NCI-H2196 treated with DMSO at 0.1 percent for 48 hours (cell line): ENCODE results near the gene CHD9.
"Not testable (repeated sequence)": the region's sequence is repeated elsewhere in the genome, so short reads cannot be mapped to it uniquely, and the experiment has no call there.

ENCODE experiments used
- DNase-seq: peaks from one replicate; lab custom pipeline; 2025; ENCODE audit not compliant: unreplicated experiment; lab: John Stamatoyannopoulos, UW

Gene CHD9

GRCh38 chr16:53183442-53183841, 128.7 kb downstream of the CHD9 start:
- no peak for DNase-seq

- not testable (repeated sequence) for DNase-seq
These were observed 130.9 kb downstream of the CHD9 start for GRCh38 chr16:53185741-53186140.

- DNase-seq: no peak
These were observed 133.0 kb downstream of the CHD9 start for GRCh38 chr16:53187775-53188174.

GRCh38 chr16:53191413-53191812, 136.6 kb downstream of the CHD9 start:
- no peak for DNase-seq

- no peak for DNase-seq
These were observed 144.1 kb downstream of the CHD9 start for GRCh38 chr16:53198933-53199332.

- DNase-seq: no peak
These were observed 147.1 kb downstream of the CHD9 start for GRCh38 chr16:53201900-53202299.

GRCh38 chr16:53202398-53202797, 147.6 kb downstream of the CHD9 start:
- DNase-seq: no peak

GRCh38 chr16:53207810-53208752, 153.3 kb downstream of the CHD9 start:
- DNase-seq: peak; percentile 46

GRCh38 chr16:53209429-53209828, 154.6 kb downstream of the CHD9 start:
- no peak for DNase-seq

- no peak for DNase-seq
These were observed 155.1 kb downstream of the CHD9 start for GRCh38 chr16:53209877-53210276.

- no peak for DNase-seq
These were observed 156.5 kb downstream of the CHD9 start for GRCh38 chr16:53211253-53211652.

GRCh38 chr16:53212893-53213223, 158.1 kb downstream of the CHD9 start:
- DNase-seq: no peak

GRCh38 chr16:53213542-53213941, 158.8 kb downstream of the CHD9 start:
- no peak for DNase-seq

GRCh38 chr16:53216798-53217197, 162.0 kb downstream of the CHD9 start:
- DNase-seq: no peak

GRCh38 chr16:53219371-53219770, 164.6 kb downstream of the CHD9 start:
- no peak for DNase-seq

GRCh38 chr16:53219795-53220454, 165.1 kb downstream of the CHD9 start:
- DNase-seq: no peak

- no peak for DNase-seq
These were observed 165.8 kb downstream of the CHD9 start for GRCh38 chr16:53220585-53220984.

- no peak for DNase-seq
These were observed 170.3 kb downstream of the CHD9 start for GRCh38 chr16:53224951-53225533.

GRCh38 chr16:53232826-53233529, 178.2 kb downstream of the CHD9 start:
- no peak for DNase-seq

- no peak for DNase-seq
These were observed 180.0 kb downstream of the CHD9 start for GRCh38 chr16:53234836-53235235.

- DNase-seq: no peak
These were observed 181.1 kb downstream of the CHD9 start for GRCh38 chr16:53235851-53236250.
